Upper lobe of left lung (tissue), 6 donors: ENCODE data around the gene SSR4. TPM values are rescaled to one million over a fixed set of nuclear protein-coding genes. Genes with fewer than 3 reads are reported as not detected.

Source experiments
- ATAC-seq, 2 donors: fragments of 200-7000 bp; cut with Tn5 transposase; one replicate each; pipeline ENCODE4 v1.9.1; 2022; ENCODE audit warnings: mild to moderate bottlenecking in 2 of 2, moderate library complexity in 2 of 2; ENCODE audit not compliant: low FRiP score in 2 of 2
- DNase-seq, 2 donors: peaks; one replicate each; pipeline ENCODE4 v3.0.0-alpha.2; 2019 to 2020
- H3K27ac ChIP-seq, 4 donors: fragments of 200-600 bp; sonication (generic); one replicate each; pipeline ENCODE4 v1.5.1; 2016 to 2019
- H3K27me3 ChIP-seq, 4 donors: fragments of 200-600 bp; sonication (generic); one replicate each; pipeline ENCODE4 v1.5.1; 2017 to 2019
- H3K36me3 ChIP-seq, 4 donors: fragments of 200-600 bp; sonication (generic); one replicate each; pipeline ENCODE4 v1.5.1; 2016 to 2019
- H3K4me1 ChIP-seq, 4 donors: fragments of 200-600 bp; sonication (generic); one replicate each; pipeline ENCODE4 v1.5.1; 2018 to 2019
- H3K4me3 ChIP-seq, 4 donors: fragments of 200-600 bp; sonication (generic); one replicate each; pipeline ENCODE4 v1.5.1; 2017 to 2019; ENCODE audit warnings: mild to moderate bottlenecking in 2 of 4, moderate library complexity in 1 of 4
- H3K9me3 ChIP-seq, 4 donors: fragments of 200-600 bp; sonication (generic); one replicate each; pipeline ENCODE4 v1.5.1; 2018 to 2019
- CTCF ChIP-seq, 6 experiments: fragments of 450-650 bp in 4 of 6; fragments of 200-600 bp in 2 of 6; sonication (generic) in 2 of 6; IDR thresholded peaks; one replicate each; pipeline ENCODE4 v1.5.1; 2016 to 2019; ENCODE audit warnings: antibody characterized with exemption in 6 of 6
- EP300 ChIP-seq, 4 donors: sonication (generic); formaldehyde crosslinking; IDR thresholded peaks; one replicate each; pipeline ENCODE4 v1.5.1; 2017; ENCODE audit warnings: antibody characterized with exemption in 4 of 4, control low read depth in 2 of 4
- POLR2A ChIP-seq, 4 donors: fragments of 450-650 bp; IDR thresholded peaks; one replicate each; pipeline ENCODE4 v1.5.1; 2016 to 2017; ENCODE audit warnings: antibody characterized with exemption in 4 of 4, mild to moderate bottlenecking in 2 of 4
- POLR2AphosphoS5 ChIP-seq, 2 donors: sonication (generic); formaldehyde crosslinking; IDR thresholded peaks; one replicate each; pipeline ENCODE4 v1.5.1; 2017; ENCODE audit warnings: antibody characterized with exemption in 2 of 2
- WGBS, 2 donors: methylation state at CpG; one replicate each; pipeline ENCODE4 v1.1.5; 2017 to 2018; 5-methylcytosine and 5-hydroxymethylcytosine counted together
- total RNA-seq, 6 donors: library from RNA; depleted of rRNA in 4 of 6; stranded (reverse); fragments of >200 nt in 4 of 6; gene quantifications; one replicate each; pipeline versions ENCODE4 v1.1.0 to v1.2.1, GENCODE V29; 2016 to 2021
- donor health status: DM: no; HTN: no; CAD: no; lungs with moderate emphysema.
- donor health status: DM: no; HTN: yes; CAD: no; lungs with severe emphysema.

SSR4 gene
- total RNA-seq, 6 donors from 2014 or later = 70.2 to 328 (median 172) TPM

GRCh38 chrX:153780678-153781427, 13.6 kb upstream of the SSR4 start, which contains the start of gene SRPK3:
Gene SRPK3 (plus strand): TSS chrX:153781041. CDS start chrX:153781087, 46 bp downstream.
- peak in 1 of 2 donors; percentile 60 for DNase-seq
- peaks cover 0 to 13% (median 1%) of the 10 kb centered on the region in 4 donors for H3K4me1 ChIP-seq
- peaks cover 0 to 16% (median 5%) of the 10 kb centered on the region in 4 donors for H3K36me3 ChIP-seq
- no peak within 1 kb of the TSS for H3K27ac ChIP-seq
- TF ChIP-seq POLR2A (IDR thresholded peaks at IDR 0.05) = no peak
- no peak for TF ChIP-seq POLR2AphosphoS5 (IDR thresholded peaks at IDR 0.05)
- no peak for TF ChIP-seq CTCF (IDR thresholded peaks at IDR 0.05)
- TF ChIP-seq EP300 (IDR thresholded peaks at IDR 0.05) = no peak
- H3K4me3 ChIP-seq = no peak within 1 kb of the TSS
- 59% methylated on average over 38 of the region's 52 CpGs; no CpG with 5 or more reads in 1 of the 2 donors for WGBS, 2 donors
- no peak for ATAC-seq
- H3K27me3 ChIP-seq = peaks cover 0 to 12% (median 0%) of the 10 kb centered on the region in 4 donors
- no peaks in the 10 kb centered on the region for H3K9me3 ChIP-seq

GRCh38 chrX:153781428-153782047, 12.9 kb upstream of the SSR4 start:
- Histone ChIP-seq H3K9me3 (no peaks in the 10 kb centered on the region), H3K4me1 (peaks cover 0 to 13% (median 1%) of the 10 kb centered on the region in 4 donors), H3K4me3 (no peak overlapping the region), H3K27ac (no peak overlapping the region), H3K27me3 (peaks cover 0 to 12% (median 0%) of the 10 kb centered on the region in 4 donors), H3K36me3 (peaks cover 0 to 23% (median 11%) of the 10 kb centered on the region in 4 donors)
- no peak for DNase-seq
- no peak for TF ChIP-seq POLR2A (IDR thresholded peaks at IDR 0.05)
- no peak for TF ChIP-seq POLR2AphosphoS5 (IDR thresholded peaks at IDR 0.05)
- TF ChIP-seq EP300 (IDR thresholded peaks at IDR 0.05) = no peak
- TF ChIP-seq CTCF (IDR thresholded peaks at IDR 0.05) = no peak
- 83% methylated on average over 16 of the region's 24 CpGs; no CpG with 5 or more reads in 1 of the 2 donors for WGBS, 2 donors
- peak in 1 of 2 donors; percentile 6 for ATAC-seq

- DNase-seq (no peak), ATAC-seq (no peak)
- TF ChIP-seq CTCF (IDR thresholded peaks at IDR 0.05) (no peak), POLR2A (IDR thresholded peaks at IDR 0.05) (no peak), EP300 (IDR thresholded peaks at IDR 0.05) (no peak), POLR2AphosphoS5 (IDR thresholded peaks at IDR 0.05) (no peak)
These were observed 12.2 kb upstream of the SSR4 start for GRCh38 chrX:153782313-153782712.

GRCh38 chrX:153782871-153783270, 11.6 kb upstream of the SSR4 start:
- peaks cover 0 to 12% (median 0%) of the 10 kb centered on the region in 4 donors for H3K27me3 ChIP-seq
- no peak for ATAC-seq
- H3K27ac ChIP-seq = no peak overlapping the region
- peak in 1 of 2 donors; percentile 62 for DNase-seq
- peaks cover 0 to 31% (median 17%) of the 10 kb centered on the region in 4 donors for H3K36me3 ChIP-seq
- no peaks in the 10 kb centered on the region for H3K9me3 ChIP-seq
- WGBS, 2 donors = 94% methylated on average over 13 of the region's 14 CpGs; no CpG with 5 or more reads in 1 of the 2 donors
- TF ChIP-seq POLR2A (IDR thresholded peaks at IDR 0.05) (no peak), CTCF (IDR thresholded peaks at IDR 0.05) (no peak), EP300 (IDR thresholded peaks at IDR 0.05) (no peak), POLR2AphosphoS5 (IDR thresholded peaks at IDR 0.05) (no peak)
- no peak overlapping the region for H3K4me3 ChIP-seq
- H3K4me1 ChIP-seq = peaks cover 0 to 13% (median 1%) of the 10 kb centered on the region in 4 donors

More at GRCh38 chrX:153782313-153782712, 12.2 kb upstream of the SSR4 start:
- Histone ChIP-seq H3K27me3 (peaks cover 0 to 12% (median 0%) of the 10 kb centered on the region in 4 donors), H3K4me3 (no peak overlapping the region), H3K36me3 (peaks cover 0 to 26% (median 15%) of the 10 kb centered on the region in 4 donors), H3K9me3 (no peaks in the 10 kb centered on the region), H3K4me1 (peaks cover 0 to 13% (median 1%) of the 10 kb centered on the region in 4 donors), H3K27ac (no peak overlapping the region)
- WGBS, 2 donors = 68% methylated on average over 11 of the region's 11 CpGs; no CpG with 5 or more reads in 1 of the 2 donors
